NCI-H526 (cell line): Measurements from ENCODE around the gene TBC1D22A.
A peak's percentile ranks its signal among the peaks of the same experiment; 100 is the strongest.
"Not testable (repeated sequence)": the region's sequence is repeated elsewhere in the genome, so short reads cannot be mapped to it uniquely, and the experiment has no call there.

ENCODE experiments used
- DNase-seq, 2 experiments: peaks; one replicate each; lab custom pipeline; 2025; lab: John Stamatoyannopoulos, UW

TBC1D22A gene

GRCh38 chr22:47157486-47158270 is 395.2 kb downstream of the TBC1D22A start:
- no peak for DNase-seq

- DNase-seq = no peak
Observed at GRCh38 chr22:47158457-47158856, 396.0 kb downstream of the TBC1D22A start.

GRCh38 chr22:47159592-47159991 is 397.1 kb downstream of the TBC1D22A start:
- DNase-seq = no peak

- no peak for DNase-seq
Observed at GRCh38 chr22:47160141-47160541, 397.7 kb downstream of the TBC1D22A start.

GRCh38 chr22:47160781-47161520 is 398.5 kb downstream of the TBC1D22A start:
- no peak for DNase-seq

- DNase-seq = peak; percentile 1 to 42
Observed at GRCh38 chr22:47161631-47162030, 399.2 kb downstream of the TBC1D22A start.

- DNase-seq = no peak
Observed at GRCh38 chr22:47162865-47163264, 400.4 kb downstream of the TBC1D22A start.

- no peak for DNase-seq
Observed at GRCh38 chr22:47163481-47163855, 401.0 kb downstream of the TBC1D22A start.

- no peak for DNase-seq
Observed at GRCh38 chr22:47163856-47164513, 401.5 kb downstream of the TBC1D22A start.

- DNase-seq = no peak
Observed at GRCh38 chr22:47164514-47165337, 402.3 kb downstream of the TBC1D22A start.

- DNase-seq = peak in 1 of 2 experiments; percentile 60
Observed at GRCh38 chr22:47165338-47166032, 403.0 kb downstream of the TBC1D22A start.

- peak in 1 of 2 experiments; percentile 60 for DNase-seq
Observed at GRCh38 chr22:47166033-47166404, 403.6 kb downstream of the TBC1D22A start.

- peak; percentile 73 to 76 for DNase-seq
Observed at GRCh38 chr22:47166446-47167016, 404.1 kb downstream of the TBC1D22A start.

- peak; percentile 89 to 92 for DNase-seq
Observed at GRCh38 chr22:47167056-47167455, 404.6 kb downstream of the TBC1D22A start.

GRCh38 chr22:47167921-47168320 is 405.5 kb downstream of the TBC1D22A start:
- DNase-seq = not testable (repeated sequence)

- DNase-seq = no peak
Observed at GRCh38 chr22:47168441-47168840, 406.0 kb downstream of the TBC1D22A start.

GRCh38 chr22:47168900-47169800 is 406.7 kb downstream of the TBC1D22A start:
- no peak for DNase-seq

- no peak for DNase-seq
Observed at GRCh38 chr22:47169801-47170140, 407.3 kb downstream of the TBC1D22A start.

- DNase-seq = not testable (repeated sequence)
Observed at GRCh38 chr22:47170511-47171440, 408.3 kb downstream of the TBC1D22A start.
